GM23248 (cell line): ENCODE measurements around the gene ZNF646.
"Not testable (repeated sequence)": the region's sequence is repeated elsewhere in the genome, so short reads cannot be mapped to it uniquely, and the experiment has no call there.

Source experiments
- EZH2 ChIP-seq: fragments of 200-600 bp; sonication (generic); IDR thresholded peaks from 2 replicates; pipeline ENCODE4 v1.6.1; 2018; ENCODE audit warnings: antibody characterized with exemption, mild to moderate bottlenecking; ENCODE audit not compliant: insufficient read depth, poor library complexity, severe bottlenecking
- EZH2phosphoT487 ChIP-seq: fragments of 200-600 bp; sonication (generic); IDR thresholded peaks from 2 replicates; pipeline ENCODE4 v1.6.1; 2018; ENCODE audit warnings: antibody characterized with exemption, moderate library complexity, mild to moderate bottlenecking, low read depth; ENCODE audit not compliant: insufficient read depth

- TF ChIP-seq EZH2phosphoT487, EZH2: not testable (repeated sequence)
These were observed 26.8 kb downstream of the ZNF646 start for GRCh38 chr16:31100876-31101641.
